Spleen (tissue), 11 donors: ENCODE results near the gene PRSS21. TPM values are rescaled to one million over a fixed set of nuclear protein-coding genes. Genes with fewer than 3 reads are reported as not detected.
A peak's percentile ranks its signal among the peaks of the same experiment; 100 is the strongest.

Experiments
- DNase-seq: peaks from one replicate; pipeline ENCODE4 v3.0.0-alpha.2; 2020
- H3K27ac ChIP-seq, 8 donors: fragments of 200-600 bp; sonication (generic) in 7 of 8; 1 replicate in 4 of 8; 2 replicates in 4 of 8; pipeline versions ENCODE4 v1.5.0 to v1.8.0; 2016 to 2021; ENCODE audit warnings: inconsistent platforms in 4 of 8, mild to moderate bottlenecking in 4 of 8, moderate library complexity in 1 of 8
- H3K27me3 ChIP-seq, 7 donors: fragments of 200-600 bp; sonication (generic) in 6 of 7; replicated peaks in 1 of 7; 1 replicate in 4 of 7; 2 replicates in 3 of 7; pipeline versions ENCODE4 v1.5.0 to v1.8.0; 2016 to 2021; ENCODE audit warnings: inconsistent platforms in 3 of 7, mild to moderate bottlenecking in 1 of 7
- H3K36me3 ChIP-seq, 6 donors: fragments of 200-600 bp; sonication (generic) in 5 of 6; 1 replicate in 4 of 6; 2 replicates in 2 of 6; pipeline versions ENCODE4 v1.5.0 to v1.8.0; 2016 to 2021; ENCODE audit warnings: inconsistent platforms in 2 of 6
- H3K4me1 ChIP-seq, 6 donors: fragments of 200-600 bp; sonication (generic) in 5 of 6; 1 replicate in 3 of 6; 2 replicates in 3 of 6; pipeline versions ENCODE4 v1.5.0 to v1.8.0; 2016 to 2021; ENCODE audit warnings: inconsistent platforms in 3 of 6
- H3K4me3 ChIP-seq, 8 donors: fragments of 200-600 bp; sonication (generic) in 7 of 8; 1 replicate in 4 of 8; 2 replicates in 4 of 8; pipeline versions ENCODE4 v1.5.0 to v1.8.0; 2016 to 2021; ENCODE audit warnings: inconsistent platforms in 4 of 8, mild to moderate bottlenecking in 4 of 8, moderate library complexity in 2 of 8
- H3K9me3 ChIP-seq, 8 donors: fragments of 200-600 bp; sonication (generic) in 7 of 8; 1 replicate in 4 of 8; 2 replicates in 4 of 8; pipeline versions ENCODE4 v1.5.0 to v1.8.0; 2016 to 2021; ENCODE audit warnings: inconsistent platforms in 4 of 8
- CTCF ChIP-seq, 11 experiments: fragments of 200-600 bp in 7 of 11; fragments of 450-650 bp in 4 of 11; sonication (generic) in 4 of 11; IDR thresholded peaks in 8 of 11; conservative IDR thresholded peaks in 3 of 11; 1 replicate in 7 of 11; 2 replicates in 4 of 11; pipeline versions ENCODE4 v1.4.0 to v1.8.0; 2016 to 2021; ENCODE audit warnings: antibody characterized with exemption in 11 of 11, inconsistent platforms in 4 of 11, mild to moderate bottlenecking in 1 of 11
- POLR2A ChIP-seq, 3 donors: fragments of 450-650 bp; IDR thresholded peaks; one replicate each; pipeline ENCODE4 v1.5.1; 2017; ENCODE audit warnings: antibody characterized with exemption in 3 of 3, mild to moderate bottlenecking in 1 of 3
- POLR2AphosphoS5 ChIP-seq, 3 donors: sonication (generic); formaldehyde crosslinking; IDR thresholded peaks; one replicate each; pipeline ENCODE4 v1.5.1; 2017; ENCODE audit warnings: antibody characterized with exemption in 3 of 3
- WGBS, 5 donors: extraction: QIAGEN DNeasy Blood & Tissue Kit in 3 of 5; methylation state at CpG; one replicate each; pipeline versions ENCODE4 v1.1.5 to v1.1.7; 2013 to 2018; 5-methylcytosine and 5-hydroxymethylcytosine counted together
- intact Hi-C: fragments of 100-400 bp; cut with DNase I; formaldehyde crosslinking; loops from one replicate; pipeline ENCODE4 v1.15.0; 2023; ENCODE audit warnings: low total_unique reads
- polyA plus RNA-seq, 3 donors: library from polyadenylated mRNA; stranded (reverse); fragments of 200-250 nt; gene quantifications; one replicate each; pipeline ENCODE4 v1.2.1, GENCODE V29; 2013
- total RNA-seq, 7 donors: library from RNA; depleted of rRNA in 3 of 7; stranded (reverse); fragments of >200 nt in 3 of 7; fragmentation: NEBNext Ultra II Directional in 4 of 7; extraction: Animal tissue kit (Norgen Biotek cat#: 25700) in 4 of 7; gene quantifications; one replicate each; pipeline versions ENCODE4 v1.1.0 to v1.2.1, GENCODE V29; 2016 to 2021
- donor health status: healthy with polysubstance abuse.
- donor health status: DM: no; HTN: no; CAD: no; lungs with moderate emphysema.
- donor health status: DM: no; HTN: no; CAD: no.
- donor health status: Bipolar disorder and iron deficiency.
- donor health status: healthy.
- donor health status: DM: no; HTN: no; CAD: no.
- donor health status: DM: yes; HTN: yes; CAD: no.

Gene PRSS21
- total and polyA plus RNA-seq, 10 donors = 0.49 to 4.9 (median 1.6) TPM

GRCh38 chr16:2806286-2806685 lies 10.8 kb upstream of the PRSS21 start:
- peaks cover 0 to 24% (median 15%) of the 10 kb centered on the region in 8 donors for H3K9me3 ChIP-seq
- TF ChIP-seq POLR2A (IDR thresholded peaks at IDR 0.05) (no peak), CTCF (IDR thresholded peaks at IDR 0.05 in 8 of 11, conservative IDR thresholded peaks at IDR 0.05 in 3 of 11) (no peak), POLR2AphosphoS5 (IDR thresholded peaks at IDR 0.05) (no peak)
- no peaks in the 10 kb centered on the region for H3K4me1 ChIP-seq
- intact Hi-C loops = no loop called here
- no peak overlapping the region for H3K4me3 ChIP-seq
- peaks cover 0 to 36% (median 0%) of the 10 kb centered on the region in 7 donors for H3K27me3 ChIP-seq
- H3K36me3 ChIP-seq = no peaks in the 10 kb centered on the region
- DNase-seq = no peak
- H3K27ac ChIP-seq = no peak overlapping the region
- 74 to 78% (median 77%) methylated on average over 5 of the region's 5 CpGs for WGBS, 5 donors

GRCh38 chr16:2808181-2808580 lies 8.9 kb upstream of the PRSS21 start:
- peaks cover 0 to 52% (median 0%) of the 10 kb centered on the region in 7 donors for H3K27me3 ChIP-seq
- intact Hi-C loops = no loop called here
- WGBS, 5 donors = 82 to 95% (median 88%) methylated on average over 7 of the region's 7 CpGs
- no peaks in the 10 kb centered on the region for H3K4me1 ChIP-seq
- H3K27ac ChIP-seq = no peak overlapping the region
- H3K36me3 ChIP-seq = no peaks in the 10 kb centered on the region
- peaks cover 0 to 19% (median 14%) of the 10 kb centered on the region in 8 donors for H3K9me3 ChIP-seq
- H3K4me3 ChIP-seq = no peak overlapping the region
- no peak for TF ChIP-seq POLR2A (IDR thresholded peaks at IDR 0.05)
- no peak for TF ChIP-seq CTCF (IDR thresholded peaks at IDR 0.05 in 8 of 11, conservative IDR thresholded peaks at IDR 0.05 in 3 of 11)
- no peak for TF ChIP-seq POLR2AphosphoS5 (IDR thresholded peaks at IDR 0.05)
- peak; percentile 41 for DNase-seq

GRCh38 chr16:2809149-2809760 lies 7.8 kb upstream of the PRSS21 start:
- 74 to 88% (median 83%) methylated on average over 3 of the region's 3 CpGs for WGBS, 5 donors
- Histone ChIP-seq H3K27ac (no peak overlapping the region), H3K36me3 (no peaks in the 10 kb centered on the region), H3K9me3 (peaks cover 0 to 8% (median 3%) of the 10 kb centered on the region in 8 donors), H3K4me3 (no peak overlapping the region), H3K27me3 (peaks cover 0 to 54% (median 0%) of the 10 kb centered on the region in 7 donors), H3K4me1 (no peaks in the 10 kb centered on the region)
- intact Hi-C loops = no loop called here
- no peak for TF ChIP-seq POLR2A (IDR thresholded peaks at IDR 0.05)
- no peak for TF ChIP-seq CTCF (IDR thresholded peaks at IDR 0.05 in 8 of 11, conservative IDR thresholded peaks at IDR 0.05 in 3 of 11)
- no peak for TF ChIP-seq POLR2AphosphoS5 (IDR thresholded peaks at IDR 0.05)
- no peak for DNase-seq

- TF ChIP-seq POLR2A (IDR thresholded peaks at IDR 0.05) (no peak), POLR2AphosphoS5 (IDR thresholded peaks at IDR 0.05) (no peak)
- WGBS, 5 donors = 77 to 89% (median 86%) methylated on average over 6 of the region's 6 CpGs
- peak; percentile 40 for DNase-seq
Measured at GRCh38 chr16:2810651-2811050, 6.4 kb upstream of the PRSS21 start.

More at GRCh38 chr16:2810651-2811050, 6.4 kb upstream of the PRSS21 start:
- intact Hi-C loops = no loop called here
- Histone ChIP-seq H3K27ac (no peak overlapping the region), H3K9me3 (no peaks in the 10 kb centered on the region), H3K27me3 (peaks cover 0 to 52% (median 0%) of the 10 kb centered on the region in 7 donors), H3K4me1 (no peaks in the 10 kb centered on the region), H3K4me3 (no peak overlapping the region), H3K36me3 (no peaks in the 10 kb centered on the region)
